Left lung (tissue), 10 donors: ENCODE results near the gene MCUB. TPM values are rescaled to one million over a fixed set of nuclear protein-coding genes. Genes with fewer than 3 reads are reported as not detected.
A peak's percentile ranks its signal among the peaks of the same experiment; 100 is the strongest.
"Not testable (repeated sequence)": the region's sequence is repeated elsewhere in the genome, so short reads cannot be mapped to it uniquely, and the experiment has no call there.

Experiments
- ATAC-seq: fragments of 200-7000 bp; cut with Tn5 transposase; one replicate; pipeline ENCODE4 v1.9.1; 2020; ENCODE audit warnings: moderate library complexity
- DNase-seq, 4 donors: peaks; one replicate each; pipeline ENCODE4 v3.0.0-alpha.2; 2013 to 2020
- H3K27ac ChIP-seq, 2 donors: fragments of 200-600 bp; sonication (generic) in 1 of 2; one replicate each; pipeline versions ENCODE4 v1.5.0 to v1.8.0; 2020 to 2021
- H3K27me3 ChIP-seq, 2 donors: fragments of 200-600 bp; sonication (generic) in 1 of 2; one replicate each; pipeline versions ENCODE4 v1.5.0 to v1.8.0; 2020 to 2021
- H3K36me3 ChIP-seq, 2 donors: fragments of 200-600 bp; sonication (generic) in 1 of 2; one replicate each; pipeline versions ENCODE4 v1.5.0 to v1.8.0; 2020 to 2021
- H3K4me1 ChIP-seq, 2 donors: fragments of 200-600 bp; one replicate each; pipeline ENCODE4 v1.8.0; 2021
- H3K4me3 ChIP-seq, 2 donors: fragments of 200-600 bp; sonication (generic) in 1 of 2; one replicate each; pipeline versions ENCODE4 v1.5.0 to v1.8.0; 2020 to 2021; ENCODE audit warnings: mild to moderate bottlenecking in 1 of 2
- H3K9me3 ChIP-seq, 2 donors: fragments of 200-600 bp; sonication (generic) in 1 of 2; one replicate each; pipeline versions ENCODE4 v1.5.0 to v1.8.0; 2020 to 2021
- CTCF ChIP-seq, 2 donors: fragments of 200-600 bp; sonication (generic) in 1 of 2; IDR thresholded peaks; one replicate each; pipeline versions ENCODE4 v1.5.0 to v1.8.0; 2021; ENCODE audit warnings: antibody characterized with exemption in 2 of 2
- intact Hi-C, 2 donors: fragments of 100-400 bp; cut with DNase I; formaldehyde crosslinking; loops; one replicate each; pipeline versions ENCODE4 v1.11.2 to v1.14.2; 2022
- polyA plus RNA-seq, 6 donors: library from polyadenylated mRNA; unstranded; fragments of 120-200 nt; gene quantifications; one replicate each; pipeline ENCODE4 v1.2.1, GENCODE V29; 2013; ENCODE audit not compliant: insufficient read length in 6 of 6
- total RNA-seq, 2 donors: library from RNA; stranded (reverse); fragmentation: NEBNext Ultra II Directional; extraction: Animal tissue kit (Norgen Biotek cat#: 25700); gene quantifications; one replicate each; pipeline ENCODE4 v1.2.1, GENCODE V29; 2021
- donor health status: DM: no; HTN: yes; CAD: no.
- donor health status: DM: no; HTN: no; CAD: no.

The MCUB gene
- total and polyA plus RNA-seq, 8 donors, result 5.3 to 28.2 (median 6.2) TPM

- Histone ChIP-seq H3K4me3 (no peak overlapping the region), H3K36me3 (no peaks in the 10 kb centered on the region), H3K9me3 (peaks cover 0 to 4% of the 10 kb centered on the region in 2 donors), H3K27me3 (peaks cover 0 to 15% of the 10 kb centered on the region in 2 donors), H3K27ac (no peak overlapping the region), H3K4me1 (no peaks in the 10 kb centered on the region)
- ATAC-seq, result no peak
- no peak for DNase-seq
- no peak for TF ChIP-seq CTCF (IDR thresholded peaks at IDR 0.05)
- intact Hi-C loops, result no loop called here
These were observed 5.1 kb upstream of the MCUB start for GRCh38 chr4:109554971-109555370.

- Histone ChIP-seq H3K27me3 (peaks cover 0 to 30% of the 10 kb centered on the region in 2 donors), H3K27ac (no peak overlapping the region), H3K9me3 (peaks cover 0 to 4% of the 10 kb centered on the region in 2 donors), H3K36me3 (no peaks in the 10 kb centered on the region), H3K4me1 (peaks cover 0 to 13% of the 10 kb centered on the region in 2 donors), H3K4me3 (no peak overlapping the region)
- ATAC-seq, result no peak
- no peak for DNase-seq
- intact Hi-C loops, result no loop called here
- TF ChIP-seq CTCF (IDR thresholded peaks at IDR 0.05), result no peak
These were observed 2.6 kb upstream of the MCUB start for GRCh38 chr4:109557433-109557832.

- H3K27ac ChIP-seq, intact Hi-C loops, H3K36me3 ChIP-seq, ATAC-seq, H3K4me3 ChIP-seq, H3K9me3 ChIP-seq, DNase-seq: not testable (repeated sequence)
- Histone ChIP-seq H3K27me3 (peaks cover 0 to 30% of the 10 kb centered on the region in 2 donors), H3K4me1 (peaks cover 0 to 13% of the 10 kb centered on the region in 2 donors)
These were observed 2.0 kb upstream of the MCUB start for GRCh38 chr4:109558095-109558494.

- peak overlapping the region; percentile 70 to 76 for H3K4me3 ChIP-seq
- H3K27me3 ChIP-seq, result peaks cover 0 to 30% of the 10 kb centered on the region in 2 donors
- no peak for TF ChIP-seq CTCF (IDR thresholded peaks at IDR 0.05)
- DNase-seq (peak in 3 of 4 donors; percentile 11 to 79 (median 40)), ATAC-seq (peak; percentile 41)
- H3K36me3 ChIP-seq, result no peaks in the 10 kb centered on the region
- peaks cover 0 to 4% of the 10 kb centered on the region in 2 donors for H3K9me3 ChIP-seq
- peak overlapping the region; percentile 89 to 93 for H3K27ac ChIP-seq
- H3K4me1 ChIP-seq, result peaks cover 0 to 13% of the 10 kb centered on the region in 2 donors
- intact Hi-C loops, result no loop called here
These were observed 442 bp upstream of the MCUB start for GRCh38 chr4:109559625-109559982.

- Histone ChIP-seq H3K4me1 (peaks cover 0 to 13% of the 10 kb centered on the region in 2 donors), H3K9me3 (peaks cover 0 to 4% of the 10 kb centered on the region in 2 donors), H3K4me3 (peak overlapping the region; percentile 70 to 76), H3K27ac (peak overlapping the region; percentile 89 to 93), H3K36me3 (no peaks in the 10 kb centered on the region), H3K27me3 (peaks cover 0 to 30% of the 10 kb centered on the region in 2 donors)
- ATAC-seq (peak; percentile 68), DNase-seq (peak; percentile 24 to 85 (median 37))
- no peak for TF ChIP-seq CTCF (IDR thresholded peaks at IDR 0.05)
- intact Hi-C loops, result no loop called here
These were observed 828 bp downstream of the MCUB start for GRCh38 chr4:109560687-109561461.
